Hematopoietic multipotent progenitor cell treated with erythropoietin and hydrocortisone succinate and interleukin-3 and kit ligand, for 15 days (in vitro differentiated cells): ENCODE results near the gene CHRNE.
A peak's percentile ranks its signal among the peaks of the same experiment; 100 is the strongest.
"Not testable (repeated sequence)": the region's sequence is repeated elsewhere in the genome, so short reads cannot be mapped to it uniquely, and the experiment has no call there.

ENCODE experiments used
- DNase-seq: peaks from one replicate; pipeline ENCODE4 v3.0.0-alpha.2; 2015; ENCODE audit warnings: low spot score

CHRNE gene

DNA sequence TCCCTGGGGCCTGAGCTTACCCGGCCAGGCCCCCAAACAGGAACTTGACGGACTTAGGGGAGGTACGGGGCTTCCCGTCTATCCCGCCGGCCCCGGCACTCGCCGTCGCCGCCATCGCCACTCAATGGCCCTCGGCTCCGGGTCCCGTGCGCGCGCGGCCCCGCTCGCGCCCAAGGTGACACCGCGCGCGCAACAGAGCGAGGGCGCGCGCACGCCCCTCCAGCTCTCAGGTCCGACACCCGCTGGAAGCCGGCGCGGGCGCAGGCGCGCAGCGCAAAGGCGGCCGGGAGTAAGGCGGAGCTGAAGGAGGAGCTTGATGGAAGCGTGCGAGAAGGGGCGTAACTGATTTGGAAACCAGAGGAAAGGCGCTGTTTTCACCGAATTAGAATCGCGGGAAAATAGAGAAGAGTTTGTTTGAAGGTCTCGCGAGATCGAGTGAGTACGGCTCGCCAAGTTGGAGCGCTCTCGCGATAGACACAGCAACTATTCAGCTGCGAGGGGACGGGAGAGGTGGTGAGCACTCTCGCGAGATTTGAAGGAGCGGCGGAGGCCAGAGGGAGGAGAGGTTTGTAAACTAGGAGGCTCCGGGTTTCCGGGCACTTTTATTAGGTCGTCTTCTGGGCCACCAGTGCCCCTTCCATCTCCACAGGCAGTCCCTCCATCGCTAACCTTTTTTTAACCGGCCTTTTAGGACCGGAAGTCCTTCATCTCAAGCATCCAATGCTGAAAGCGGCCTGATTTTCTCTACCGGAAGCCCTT lies 37.1 kb upstream of the CHRNE start, which contains the start of the genes RNF167 and SLC25A11:
TSS of gene RNF167 (plus strand) at position 473 of the 759 bp plus-strand sequence. CDS start 642 bp downstream, outside the sequence.
TSS of gene SLC25A11 (minus strand) at position 251 of the 759 bp plus-strand sequence. CDS start at position 115, 136 bp downstream.
- DNase-seq = peak; percentile 99

DNA sequence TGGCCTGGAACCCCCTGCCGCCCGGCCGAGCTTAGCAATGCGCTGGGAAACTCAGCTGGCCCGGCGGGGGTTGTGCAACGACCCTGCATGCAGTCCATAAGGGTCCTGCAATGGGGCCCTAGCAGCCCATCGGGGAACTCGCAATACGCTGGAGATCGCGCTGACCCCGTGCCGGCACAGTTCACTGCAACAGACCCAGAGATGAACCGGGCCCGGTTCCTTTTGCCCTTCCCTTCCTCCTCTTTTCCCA lies 36.6 kb upstream of the CHRNE start:
- DNase-seq = no peak

DNA sequence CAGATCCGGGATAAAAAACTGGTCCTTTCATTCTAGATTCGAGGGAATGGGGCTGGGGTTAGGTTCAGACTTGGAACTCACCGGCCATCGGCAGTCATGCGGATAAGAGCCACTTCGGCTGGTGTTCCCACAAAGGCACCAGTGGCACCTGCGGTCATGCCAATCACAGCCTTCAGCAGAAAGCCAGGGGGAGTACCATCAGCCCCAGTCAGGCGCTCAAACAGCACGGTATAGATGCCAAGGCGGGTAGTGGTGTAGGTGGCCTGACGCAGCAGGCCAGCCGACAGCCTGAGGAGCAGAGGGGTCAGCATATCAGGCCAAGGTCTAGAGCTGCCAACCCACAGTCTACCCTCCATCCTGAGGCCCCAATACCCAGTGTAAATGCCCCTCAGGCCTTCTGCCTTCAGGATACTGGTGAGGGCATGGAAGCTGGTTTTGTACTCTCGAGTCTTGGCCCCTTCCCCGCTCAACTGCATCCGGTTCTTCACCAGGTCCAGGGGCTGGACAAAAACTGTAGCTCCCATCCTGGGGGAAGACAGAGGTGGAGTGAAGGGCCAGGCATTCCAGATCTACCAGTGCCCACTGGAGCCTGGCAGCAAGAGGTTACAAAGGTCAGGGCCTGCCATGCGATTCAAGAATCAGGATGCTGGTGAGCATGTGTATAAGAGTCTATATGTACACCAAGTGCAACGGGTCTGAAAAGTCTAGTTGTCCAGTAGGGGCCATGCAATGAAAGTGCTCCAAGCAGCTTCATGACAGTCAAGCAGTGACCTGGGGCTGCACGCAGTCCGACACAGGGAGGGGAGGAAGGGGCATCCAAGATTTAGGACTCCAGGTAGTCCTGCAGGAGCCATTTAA lies 36.0 kb upstream of the CHRNE start:
- no peak for DNase-seq

DNA sequence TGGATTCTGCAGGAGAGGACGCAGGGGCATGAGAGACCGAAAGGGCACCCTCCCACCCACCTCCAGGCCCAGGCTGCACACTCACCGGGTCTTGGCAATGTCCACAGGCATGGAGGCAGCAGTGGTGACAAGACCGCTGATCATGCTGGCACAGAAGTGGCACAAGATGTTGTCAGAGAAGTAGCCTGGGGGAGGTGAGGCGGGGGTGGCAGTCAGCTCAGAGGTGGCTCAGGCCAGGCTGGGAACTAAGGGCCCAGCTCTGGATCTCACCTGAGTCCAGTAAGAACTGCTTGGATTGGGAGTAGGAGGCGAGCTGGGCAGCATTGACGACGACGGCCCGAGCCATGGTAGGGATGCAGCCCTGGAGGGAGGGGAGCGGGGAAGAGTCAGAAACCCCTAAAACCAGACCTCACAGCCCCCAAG lies 35.2 kb upstream of the CHRNE start:
- DNase-seq = no peak

DNA sequence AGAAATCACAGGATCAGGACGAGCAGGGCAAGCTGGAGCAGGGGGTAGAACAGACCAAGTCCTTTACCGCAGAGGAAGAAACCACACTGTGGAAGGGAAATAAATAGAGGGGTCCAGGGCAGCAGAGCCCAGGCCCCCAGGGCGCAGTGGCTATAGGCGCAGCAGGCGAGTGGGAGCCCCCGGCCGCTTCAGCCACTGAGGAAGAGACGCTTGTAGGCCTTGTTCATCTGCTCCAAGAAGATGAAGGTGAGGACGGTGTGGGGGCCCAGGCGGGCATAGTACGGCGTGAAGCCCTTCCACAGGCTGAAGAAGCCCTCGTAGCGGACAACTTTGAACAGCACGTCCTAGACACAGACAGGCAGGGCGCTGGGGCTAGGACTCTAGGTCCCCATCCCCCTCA lies 34.7 kb upstream of the CHRNE start:
- DNase-seq = no peak

DNA sequence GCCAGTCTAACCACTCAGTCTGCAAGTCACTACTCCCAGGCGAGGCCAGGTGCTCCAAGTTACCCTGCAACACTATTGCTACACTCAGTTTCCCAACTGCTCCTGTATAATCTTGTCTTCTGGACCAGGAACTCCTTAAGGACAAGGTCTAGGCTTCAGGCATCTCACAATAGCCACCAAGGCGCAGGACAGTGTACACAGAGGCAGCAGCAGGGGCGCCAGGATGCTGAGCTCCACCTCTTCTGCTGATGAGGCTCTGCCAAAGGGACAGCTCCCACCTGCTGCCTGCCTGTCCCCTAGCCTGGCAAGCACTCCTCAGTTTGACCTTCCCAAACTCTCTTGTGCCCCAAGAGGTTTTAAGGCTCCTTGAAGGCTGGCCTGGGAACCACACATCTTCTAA lies 33.5 kb upstream of the CHRNE start:
- no peak for DNase-seq

DNA sequence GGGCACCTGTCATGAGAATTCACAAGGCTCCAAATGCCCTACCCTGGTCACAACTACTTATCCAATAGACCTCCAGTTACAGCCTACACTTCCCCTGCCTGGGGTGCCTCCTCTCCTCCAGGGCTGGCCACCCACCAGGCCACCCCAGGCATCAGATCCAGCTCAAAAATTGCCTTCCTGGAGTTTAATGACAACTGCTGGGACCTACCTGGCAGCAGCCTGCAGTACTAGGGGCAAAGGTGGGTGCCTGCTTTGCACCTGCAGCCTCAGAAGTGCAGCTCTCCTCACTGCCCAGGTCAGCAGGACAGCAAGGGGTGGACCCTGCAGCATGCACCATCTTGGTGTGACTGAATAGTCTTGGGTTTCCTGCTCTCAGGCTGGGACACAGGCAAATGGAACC lies 32.8 kb upstream of the CHRNE start:
- DNase-seq = no peak

DNA sequence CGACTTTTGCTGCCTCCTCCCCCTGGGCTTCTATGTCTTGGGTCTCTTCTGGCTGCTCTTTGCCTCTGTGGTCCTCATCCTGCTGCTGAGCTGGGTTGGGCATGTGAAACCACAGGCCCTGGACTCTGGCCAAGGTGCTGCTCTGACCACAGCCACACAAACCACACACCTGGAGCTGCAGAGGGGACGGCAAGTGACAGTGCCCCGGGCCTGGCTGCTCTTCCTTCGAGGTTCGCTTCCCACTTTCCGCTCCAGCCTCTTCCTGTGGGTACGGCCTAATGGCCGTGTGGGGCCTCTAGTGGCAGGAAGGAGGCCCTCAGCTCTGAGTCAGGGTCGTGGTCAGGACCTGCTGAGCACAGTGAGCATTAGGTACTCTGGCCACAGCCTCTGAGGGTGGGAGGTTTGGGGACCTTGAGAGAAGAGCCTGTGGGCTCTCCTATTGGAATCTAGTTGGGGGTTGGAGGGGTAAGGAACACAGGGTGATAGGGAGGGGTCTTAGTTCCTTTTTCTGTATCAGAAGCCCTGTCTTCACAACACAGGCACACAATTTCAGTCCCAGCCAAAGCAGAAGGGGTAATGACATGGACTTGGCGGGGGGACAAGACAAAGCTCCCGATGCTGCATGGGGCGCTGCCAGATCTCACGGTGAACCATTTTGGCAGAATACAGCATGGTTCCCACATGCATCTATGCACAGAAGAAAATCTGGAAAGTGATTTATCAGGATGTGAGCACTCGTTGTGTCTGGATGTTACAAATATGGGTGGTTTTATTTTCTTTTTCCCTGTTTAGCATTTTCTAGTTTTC lies 31.5 kb upstream of the CHRNE start:
- DNase-seq = no peak

DNA sequence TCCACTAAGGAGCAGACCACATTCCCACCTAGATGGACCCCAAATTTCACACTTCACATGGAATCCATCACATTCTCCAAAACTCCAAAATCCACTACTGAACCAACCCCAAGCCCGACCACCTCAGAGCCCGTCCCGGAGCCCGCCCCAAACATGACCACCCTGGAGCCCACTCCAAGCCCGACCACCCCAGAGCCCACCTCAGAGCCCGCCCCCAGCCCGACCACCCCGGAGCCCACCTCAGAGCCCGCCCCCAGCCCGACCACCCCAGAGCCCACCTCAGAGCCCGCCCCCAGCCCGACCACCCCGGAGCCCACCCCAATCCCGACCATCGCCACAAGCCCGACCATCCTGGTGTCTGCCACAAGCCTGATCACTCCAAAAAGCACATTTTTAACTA lies 30.7 kb upstream of the CHRNE start:
- no peak for DNase-seq

DNA sequence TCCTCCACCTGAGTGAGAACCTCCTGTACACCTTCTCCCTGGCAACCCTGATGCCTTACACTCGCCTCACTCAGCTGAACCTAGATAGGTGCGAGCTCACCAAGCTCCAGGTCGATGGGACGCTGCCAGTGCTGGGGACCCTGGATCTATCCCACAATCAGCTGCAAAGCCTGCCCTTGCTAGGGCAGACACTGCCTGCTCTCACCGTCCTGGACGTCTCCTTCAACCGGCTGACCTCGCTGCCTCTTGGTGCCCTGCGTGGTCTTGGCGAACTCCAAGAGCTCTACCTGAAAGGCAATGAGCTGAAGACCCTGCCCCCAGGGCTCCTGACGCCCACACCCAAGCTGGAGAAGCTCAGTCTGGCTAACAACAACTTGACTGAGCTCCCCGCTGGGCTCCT lies 29.9 kb upstream of the CHRNE start:
- DNase-seq = no peak

DNA sequence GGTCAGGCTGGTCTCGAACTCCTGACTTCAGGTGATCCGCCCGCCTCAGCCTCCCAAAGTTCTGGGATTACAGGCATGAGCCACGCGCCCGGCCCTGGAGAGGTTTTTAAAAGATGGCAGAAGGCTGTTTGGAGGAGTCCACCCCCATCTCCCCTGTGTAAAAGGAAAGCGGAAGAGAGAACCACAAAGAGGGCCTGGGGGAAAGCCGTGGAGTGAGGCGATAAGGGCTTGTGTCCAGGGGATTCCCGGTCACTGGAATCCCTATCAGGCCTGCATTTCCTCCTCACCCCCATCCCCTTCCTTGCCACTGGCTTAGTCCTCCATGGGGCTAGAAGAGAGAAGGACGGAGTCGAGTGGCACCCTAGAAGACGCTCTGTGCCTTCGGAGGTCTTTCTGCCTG lies 29.1 kb upstream of the CHRNE start, which contains the start of gene GP1BA:
TSS of gene GP1BA (plus strand) at position 315 of the 400 bp plus-strand sequence. CDS start 328 bp downstream, outside the sequence.
- DNase-seq = no peak

DNA sequence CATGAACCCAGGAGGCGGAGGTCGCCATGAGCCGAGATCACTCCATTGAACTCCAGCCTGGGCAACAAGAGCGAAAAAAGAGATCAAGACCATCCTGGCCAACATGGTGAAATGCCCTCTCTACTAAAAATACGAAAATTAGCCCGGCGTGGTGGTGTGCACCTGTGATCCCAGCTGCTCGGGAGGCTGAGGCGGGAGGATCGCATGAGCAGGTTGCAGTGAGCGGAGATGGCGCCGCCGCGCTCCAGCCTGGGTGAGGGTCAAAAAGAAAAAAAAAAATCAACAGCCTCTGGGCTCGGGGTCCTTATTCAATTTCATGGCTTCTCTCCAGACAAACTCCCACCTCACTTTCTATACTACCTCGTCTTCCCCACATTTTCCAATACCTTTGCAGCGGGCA lies 26.0 kb upstream of the CHRNE start:
- no peak for DNase-seq

DNA sequence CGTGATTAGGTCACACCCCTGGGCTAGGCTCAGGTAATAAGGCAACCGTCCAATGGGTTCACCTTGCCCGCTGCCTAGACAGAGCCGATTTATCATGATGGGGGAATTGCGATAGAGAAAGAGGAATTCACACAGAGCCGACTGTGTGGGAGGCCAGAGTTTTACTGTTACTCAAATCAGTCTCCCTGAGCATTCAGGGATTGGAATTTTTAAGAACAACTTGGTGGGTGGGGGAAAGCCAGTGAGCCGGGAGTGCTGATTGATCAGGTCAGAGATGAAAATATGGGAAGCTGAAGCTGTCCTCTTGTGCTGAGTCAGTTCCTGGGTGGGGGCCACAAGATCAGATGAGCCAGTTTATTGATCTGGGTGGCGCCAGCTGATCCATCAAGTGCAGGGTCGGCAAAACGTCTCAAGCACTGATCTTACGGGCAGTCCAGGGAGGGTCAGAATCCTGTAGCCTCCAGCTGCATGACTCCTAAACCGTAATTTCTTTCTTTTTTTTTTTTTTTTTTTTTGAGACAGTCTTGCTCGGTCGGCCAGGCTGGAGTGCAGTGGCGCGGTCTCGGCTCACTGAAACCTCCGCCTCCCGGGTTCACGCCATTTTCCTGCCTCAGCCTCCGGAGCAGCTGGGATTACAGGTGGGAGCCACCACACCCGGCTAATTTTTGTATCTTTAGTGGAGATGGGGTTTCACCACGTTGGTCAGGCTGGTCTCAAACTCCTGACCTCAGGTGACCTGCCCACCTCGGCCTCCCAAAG lies 23.9 kb upstream of the CHRNE start:
- not testable (repeated sequence) for DNase-seq

DNA sequence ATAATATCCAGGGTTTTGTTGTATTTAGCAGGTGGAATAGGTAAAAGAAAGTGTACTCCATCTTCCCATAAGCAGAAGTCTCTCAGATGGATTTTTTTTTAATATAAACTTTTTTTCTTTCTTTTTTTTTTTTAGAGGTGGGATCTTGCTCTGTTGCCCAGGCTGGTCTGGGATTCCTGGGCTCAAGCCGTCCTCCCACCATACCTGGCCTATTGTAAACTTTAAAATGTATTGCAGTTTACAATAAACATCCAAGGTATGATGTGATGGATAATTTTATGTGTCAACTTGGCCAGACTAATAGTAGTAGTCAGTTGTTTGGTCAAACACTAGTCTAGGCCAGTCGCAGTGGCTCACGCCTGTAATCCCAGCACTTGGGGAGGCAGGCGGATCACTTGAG lies 18.4 kb upstream of the CHRNE start:
- DNase-seq = no peak

DNA sequence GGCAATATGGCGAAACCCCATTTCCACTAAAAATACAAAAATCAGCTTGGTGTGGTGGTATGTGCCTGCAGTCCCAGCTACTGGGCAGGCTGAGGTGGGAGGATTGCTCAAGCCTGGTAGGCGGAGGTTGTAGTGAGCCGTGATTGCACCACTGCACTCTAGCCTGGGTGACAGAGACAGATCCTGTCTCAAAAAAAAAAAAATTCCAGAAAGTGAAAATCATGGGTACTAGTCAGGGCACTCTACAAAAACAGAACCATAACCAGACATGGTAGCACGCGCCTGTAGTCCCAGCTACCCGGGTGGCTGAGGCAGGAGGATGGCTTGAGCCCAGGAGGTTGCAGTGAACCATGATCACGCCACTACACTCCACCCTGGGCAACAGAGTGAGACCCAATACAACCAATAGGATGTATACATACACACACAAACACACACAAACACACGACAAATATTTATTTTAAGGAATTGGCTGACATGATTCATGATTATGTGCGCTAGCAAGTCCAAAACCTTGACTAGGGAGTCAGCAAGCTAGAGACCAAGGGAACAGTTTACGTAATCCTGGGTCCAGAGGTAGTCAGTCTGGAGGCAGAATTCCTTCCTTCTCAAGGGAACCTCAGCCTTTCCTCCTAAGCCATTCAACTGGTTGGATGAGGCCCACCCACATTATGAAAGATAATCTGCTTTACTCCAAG lies 17.6 kb upstream of the CHRNE start:
- DNase-seq = no peak

DNA sequence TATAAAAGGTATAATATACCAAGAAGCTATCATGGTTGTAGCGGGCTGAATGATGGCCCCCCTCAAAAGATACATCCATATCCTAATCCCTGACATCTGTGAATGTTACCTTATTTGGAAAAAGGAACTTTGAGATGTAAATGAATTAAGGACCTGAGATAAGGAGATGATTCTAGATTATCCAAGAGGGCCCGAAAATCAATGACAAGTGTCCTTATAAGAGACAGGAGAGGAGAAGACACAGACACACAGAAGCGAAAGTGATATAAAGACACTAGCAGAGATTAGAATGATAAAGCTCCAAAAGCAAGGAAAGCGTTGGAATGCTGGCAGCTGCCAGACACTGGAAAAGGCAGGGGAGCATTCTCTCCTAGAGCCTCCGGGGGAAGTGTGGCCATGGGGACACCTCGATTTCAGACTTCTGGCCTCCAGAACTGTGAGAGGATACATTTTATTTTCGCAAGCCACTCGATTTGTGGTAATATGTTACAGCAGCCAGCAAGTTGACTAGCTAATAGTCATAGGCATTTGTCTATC lies 16.7 kb upstream of the CHRNE start:
- no peak for DNase-seq

DNA sequence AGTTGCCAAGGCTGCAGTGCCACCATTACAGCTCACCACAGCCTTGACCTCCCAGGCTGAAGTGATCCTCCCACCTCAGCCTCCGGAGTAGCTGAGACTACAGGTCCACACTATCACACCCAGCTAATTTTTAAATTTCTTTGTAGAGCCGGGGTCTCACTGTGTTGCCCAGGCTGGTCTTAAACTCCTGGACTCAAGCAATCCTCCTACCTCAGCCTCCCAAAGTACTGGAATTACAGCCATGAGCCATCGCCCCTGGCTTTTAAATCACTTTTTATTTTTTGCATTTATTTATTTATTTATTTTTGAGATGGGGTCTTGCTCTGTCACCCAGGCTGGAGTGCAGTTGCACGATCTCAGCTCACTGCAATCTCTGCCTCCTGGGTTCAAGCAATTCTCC lies 11.7 kb upstream of the CHRNE start:
- DNase-seq = not testable (repeated sequence)

DNA sequence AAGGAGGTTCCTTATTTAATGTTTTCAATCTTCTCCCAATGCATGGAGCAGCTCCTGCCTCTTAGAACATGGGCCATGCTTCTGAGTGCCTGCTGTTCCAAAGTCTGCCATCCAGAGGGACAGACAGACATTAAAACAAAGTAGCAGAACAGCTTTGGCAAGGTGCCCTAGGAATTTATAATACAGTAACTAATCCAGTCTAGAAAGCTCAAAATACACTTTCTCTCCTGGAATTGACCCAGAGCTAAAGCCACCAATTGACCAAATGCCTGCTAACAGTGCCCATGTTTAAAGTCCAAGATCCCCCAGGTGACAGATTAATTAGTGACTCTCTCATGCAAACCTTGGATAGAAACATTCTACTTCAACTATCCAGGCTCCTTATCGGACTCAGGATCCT lies 11.1 kb upstream of the CHRNE start:
- no peak for DNase-seq

DNA sequence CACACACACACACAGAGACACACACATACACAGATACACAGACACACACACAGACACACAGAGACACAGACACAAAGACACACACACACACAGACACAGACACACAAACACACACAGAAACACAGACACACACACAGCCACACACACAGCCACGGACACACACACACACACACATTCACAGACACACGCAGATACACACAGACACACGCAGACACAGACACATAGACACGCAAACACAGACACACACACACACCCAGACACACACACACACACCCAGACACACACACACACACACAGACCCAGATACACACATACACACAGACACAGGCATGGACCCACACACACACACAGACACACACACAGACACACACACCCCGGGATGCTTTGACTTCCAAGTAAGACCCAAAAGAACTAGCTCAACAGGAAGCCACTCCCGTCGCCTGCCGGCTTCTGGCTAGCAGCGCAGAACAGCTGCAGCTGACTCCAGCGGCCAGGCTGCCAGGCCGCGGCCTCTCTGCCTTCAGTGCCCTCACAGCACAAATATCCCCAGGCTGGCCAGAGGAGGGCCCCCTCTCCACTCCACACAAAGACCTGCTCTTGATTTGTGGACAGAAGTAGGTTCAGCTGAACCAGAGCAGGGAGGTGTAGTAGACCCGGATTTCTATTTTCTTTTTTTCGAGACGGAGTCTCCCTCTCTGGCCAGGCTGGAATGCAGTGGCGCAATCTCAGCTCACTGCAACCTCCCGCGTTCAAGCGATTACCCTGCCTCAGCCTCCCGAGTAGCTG lies 6.0 kb upstream of the CHRNE start:
- DNase-seq = peak; percentile 73

DNA sequence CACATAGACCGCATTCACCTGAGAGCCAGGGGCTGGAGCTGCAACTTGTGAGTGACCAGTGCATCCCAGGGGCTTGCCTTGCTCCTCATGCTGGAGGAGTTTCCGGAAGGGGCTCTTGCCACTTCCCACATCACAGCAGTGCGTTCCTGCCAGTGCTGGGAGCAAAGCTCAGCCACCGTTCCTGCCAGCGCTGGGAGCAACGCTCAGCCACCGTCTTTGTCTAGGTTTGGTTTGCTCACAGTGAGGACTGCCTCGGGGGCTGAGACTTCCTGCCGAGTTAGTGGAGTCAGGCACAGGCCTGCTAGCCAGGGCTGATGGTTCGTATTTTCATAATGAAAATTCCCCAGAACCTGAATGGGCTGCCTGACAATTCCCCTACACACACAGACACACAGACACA lies 5.4 kb upstream of the CHRNE start:
- DNase-seq = no peak
